ENCODE data around the gene COMMD1.

DNA sequence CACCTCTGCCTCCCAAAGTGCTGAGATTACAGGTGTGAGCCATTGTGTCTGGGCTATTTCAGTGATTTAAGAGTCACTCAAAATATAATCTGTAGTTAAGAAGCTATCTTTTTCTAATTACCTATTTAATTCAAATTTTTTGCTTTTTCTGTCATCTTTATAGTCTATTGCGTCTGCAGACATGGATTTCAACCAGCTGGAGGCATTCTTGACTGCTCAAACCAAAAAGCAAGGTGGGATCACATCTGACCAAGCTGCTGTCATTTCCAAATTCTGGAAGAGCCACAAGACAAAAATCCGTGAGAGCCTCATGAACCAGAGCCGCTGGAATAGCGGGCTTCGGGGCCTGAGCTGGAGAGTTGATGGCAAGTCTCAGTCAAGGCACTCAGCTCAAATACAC lies 95.1 kb downstream of the COMMD1 start:
- TF ChIP-seq POLR2A (IDR thresholded peaks at IDR 0.05), result no peak
- TF ChIP-seq, protein P1, sequence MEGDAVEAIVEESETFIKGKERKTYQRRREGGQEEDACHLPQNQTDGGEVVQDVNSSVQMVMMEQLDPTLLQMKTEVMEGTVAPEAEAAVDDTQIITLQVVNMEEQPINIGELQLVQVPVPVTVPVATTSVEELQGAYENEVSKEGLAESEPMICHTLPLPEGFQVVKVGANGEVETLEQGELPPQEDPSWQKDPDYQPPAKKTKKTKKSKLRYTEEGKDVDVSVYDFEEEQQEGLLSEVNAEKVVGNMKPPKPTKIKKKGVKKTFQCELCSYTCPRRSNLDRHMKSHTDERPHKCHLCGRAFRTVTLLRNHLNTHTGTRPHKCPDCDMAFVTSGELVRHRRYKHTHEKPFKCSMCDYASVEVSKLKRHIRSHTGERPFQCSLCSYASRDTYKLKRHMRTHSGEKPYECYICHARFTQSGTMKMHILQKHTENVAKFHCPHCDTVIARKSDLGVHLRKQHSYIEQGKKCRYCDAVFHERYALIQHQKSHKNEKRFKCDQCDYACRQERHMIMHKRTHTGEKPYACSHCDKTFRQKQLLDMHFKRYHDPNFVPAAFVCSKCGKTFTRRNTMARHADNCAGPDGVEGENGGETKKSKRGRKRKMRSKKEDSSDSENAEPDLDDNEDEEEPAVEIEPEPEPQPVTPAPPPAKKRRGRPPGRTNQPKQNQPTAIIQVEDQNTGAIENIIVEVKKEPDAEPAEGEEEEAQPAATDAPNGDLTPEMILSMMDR (IDR thresholded peaks at IDR 0.05), result no peak

Data from thyroid gland (tissue), 4 donors.